ENCODE measurements around the gene SMOC2.

Gene SMOC2

DNA sequence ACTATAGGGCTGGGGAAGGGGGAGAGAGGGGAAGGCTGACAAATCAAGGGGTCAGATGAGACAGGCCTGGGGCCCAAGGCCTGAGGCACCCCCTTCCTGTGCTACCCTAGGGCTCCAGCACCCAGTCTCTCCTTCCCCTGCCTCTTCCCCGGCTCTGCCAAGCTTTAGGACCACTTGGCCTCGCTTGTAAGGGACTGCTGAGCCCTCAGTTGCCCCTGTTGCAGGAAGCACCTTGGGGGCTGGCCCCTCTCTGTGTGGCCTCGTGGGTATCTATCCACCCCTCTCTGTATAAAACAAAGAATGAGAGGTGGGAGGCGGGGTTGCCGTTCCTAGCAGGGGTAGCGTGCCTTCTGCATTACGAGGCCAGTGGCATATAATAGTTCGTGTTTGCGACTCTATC is 21.4 kb upstream of the SMOC2 start:
- H3K4me3 ChIP-seq (ENCODE audit: low read depth, low read length) = no peak overlapping the region
- DNase-seq (ENCODE audit: low read depth) = no peak
- no peak for TF ChIP-seq CTCF (IDR thresholded peaks at IDR 0.05; ENCODE audit: insufficient read depth, low read depth, low read length, missing control alignments)

DNA sequence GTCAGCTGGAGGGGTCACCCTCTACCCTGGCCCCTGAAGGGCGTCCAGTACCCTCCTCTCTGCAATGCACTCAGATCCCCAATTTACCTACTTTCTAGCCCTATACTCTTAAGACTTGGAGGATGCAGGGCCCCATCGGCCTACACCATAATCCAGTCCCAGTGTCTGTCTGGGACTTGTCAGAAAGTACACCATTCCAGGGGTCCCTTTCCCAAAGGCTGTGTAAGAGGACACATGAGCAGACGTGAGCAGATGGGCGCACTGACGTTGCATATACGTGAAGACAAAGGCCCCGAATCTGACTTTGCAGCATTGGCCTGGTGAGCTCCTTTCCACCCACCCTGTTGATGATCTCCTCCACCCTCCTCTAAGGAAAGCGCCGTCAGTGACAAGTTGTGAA is 20.9 kb upstream of the SMOC2 start:
- no peak for DNase-seq (ENCODE audit: low read depth)
- no peak overlapping the region for H3K4me3 ChIP-seq (ENCODE audit: low read depth, low read length)
- no peak for TF ChIP-seq CTCF (IDR thresholded peaks at IDR 0.05; ENCODE audit: insufficient read depth, low read depth, low read length, missing control alignments)

- no peak for DNase-seq (ENCODE audit: low read depth)
These were observed 20.3 kb upstream of the SMOC2 start for GRCh38 chr6:168420706-168421105.

GRCh38 chr6:168427184-168427583 is 13.8 kb upstream of the SMOC2 start:
- no peak overlapping the region for H3K4me3 ChIP-seq (ENCODE audit: low read depth, low read length)
- DNase-seq (ENCODE audit: low read depth) = no peak
- no peak for TF ChIP-seq CTCF (IDR thresholded peaks at IDR 0.05; ENCODE audit: insufficient read depth, low read depth, low read length, missing control alignments)

More at GRCh38 chr6:168420706-168421105, 20.3 kb upstream of the SMOC2 start:
- TF ChIP-seq CTCF (IDR thresholded peaks at IDR 0.05; ENCODE audit: insufficient read depth, low read depth, low read length, missing control alignments) = no peak
- no peak overlapping the region for H3K4me3 ChIP-seq (ENCODE audit: low read depth, low read length)

DNA sequence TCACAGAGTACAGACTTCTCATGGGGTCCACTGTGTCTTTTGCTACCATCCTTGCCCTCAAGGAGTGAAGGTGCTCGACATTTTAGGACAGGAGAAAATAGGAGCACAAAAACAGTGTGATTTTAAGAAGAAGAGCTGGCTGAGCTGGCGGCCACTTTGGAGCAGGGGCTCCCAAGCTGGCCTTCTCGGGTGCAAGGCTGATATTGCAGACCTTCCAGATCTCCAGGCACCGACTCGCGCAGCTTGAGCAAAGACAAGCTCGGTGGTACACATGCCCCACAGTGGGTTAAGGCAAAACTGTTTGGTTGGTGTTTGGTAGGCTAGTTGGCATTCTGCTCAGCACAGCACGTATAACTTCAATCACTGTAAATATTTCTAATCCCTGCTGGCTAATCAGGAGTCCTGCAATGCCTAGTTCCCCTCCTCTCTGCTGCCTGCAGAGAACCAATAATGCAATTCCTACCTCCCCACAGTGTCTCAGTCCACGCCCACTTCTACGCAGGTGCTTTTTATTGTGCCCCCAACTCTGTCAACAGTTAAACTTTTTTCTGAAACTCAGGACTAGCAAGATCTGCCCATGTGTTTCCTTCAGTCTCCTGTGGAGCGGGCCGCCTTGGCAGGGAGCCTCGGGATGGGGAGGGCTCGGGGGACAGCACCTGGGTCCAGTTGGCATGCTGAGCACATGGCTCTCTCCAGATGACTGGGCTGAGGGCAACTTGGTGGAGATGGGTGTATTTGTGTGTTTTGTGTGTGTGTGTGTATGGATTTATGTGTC is 12.7 kb upstream of the SMOC2 start:
- no peak for TF ChIP-seq CTCF (IDR thresholded peaks at IDR 0.05; ENCODE audit: insufficient read depth, low read depth, low read length, missing control alignments)
- no peak for DNase-seq (ENCODE audit: low read depth)
- H3K4me3 ChIP-seq (ENCODE audit: low read depth, low read length) = no peak overlapping the region

GRCh38 chr6:168428863-168429262 is 12.1 kb upstream of the SMOC2 start:
- no peak overlapping the region for H3K4me3 ChIP-seq (ENCODE audit: low read depth, low read length)
- TF ChIP-seq CTCF (IDR thresholded peaks at IDR 0.05; ENCODE audit: insufficient read depth, low read depth, low read length, missing control alignments) = no peak
- DNase-seq (ENCODE audit: low read depth) = no peak

- no peak overlapping the region for H3K4me3 ChIP-seq (ENCODE audit: low read depth, low read length)
- no peak for DNase-seq (ENCODE audit: low read depth)
- TF ChIP-seq CTCF (IDR thresholded peaks at IDR 0.05; ENCODE audit: insufficient read depth, low read depth, low read length, missing control alignments) = no peak
These were observed 8.8 kb upstream of the SMOC2 start for GRCh38 chr6:168432196-168432595.

Data from GM12865 (cell line).